Posterior cingulate gyrus (tissue), 11 donors: ENCODE results near the gene BCL11B.
A peak's percentile ranks its signal among the peaks of the same experiment; 100 is the strongest.

Experiments
- DNase-seq, 10 donors: peaks; one replicate each; pipeline versions ENCODE4 v3.0.0 to v3.0.0-alpha.2; 2020 to 2021; ENCODE audit warnings: mixed read lengths in 3 of 10
- intact Hi-C: fragments of 100-400 bp; cut with DNase I; formaldehyde crosslinking; loops from one replicate; pipeline ENCODE4 v1.15.1; 2023

Gene BCL11B

GRCh38 chr14:99175331-99176155 lies 96.5 kb downstream of the BCL11B start:
- no peak for DNase-seq
- intact Hi-C loops, result no loop called here

- intact Hi-C loops, result no loop called here
These were observed 97.2 kb downstream of the BCL11B start for GRCh38 chr14:99174770-99175319.

GRCh38 chr14:99174081-99174769 lies 97.8 kb downstream of the BCL11B start:
- intact Hi-C loops, result no loop called here
- no peak for DNase-seq

More at GRCh38 chr14:99174770-99175319, 97.2 kb downstream of the BCL11B start:
- DNase-seq, result no peak

GRCh38 chr14:99173506-99173905 lies 98.5 kb downstream of the BCL11B start:
- intact Hi-C loops, result no loop called here
- DNase-seq, result no peak

GRCh38 chr14:99173086-99173485 lies 98.9 kb downstream of the BCL11B start:
- DNase-seq, result no peak
- intact Hi-C loops, result no loop called here

GRCh38 chr14:99171396-99171795 lies 100.6 kb downstream of the BCL11B start:
- DNase-seq, result no peak
- intact Hi-C loops, result no loop called here

GRCh38 chr14:99169776-99170356 lies 102.1 kb downstream of the BCL11B start:
- intact Hi-C loops, result no loop called here

GRCh38 chr14:99168330-99168729 lies 103.7 kb downstream of the BCL11B start:
- intact Hi-C loops, result no loop called here
- DNase-seq, result no peak

More at GRCh38 chr14:99169776-99170356, 102.1 kb downstream of the BCL11B start:
- DNase-seq, result no peak

GRCh38 chr14:99166506-99166905 lies 105.5 kb downstream of the BCL11B start:
- no peak for DNase-seq
- intact Hi-C loops, result no loop called here

GRCh38 chr14:99164712-99165111 lies 107.3 kb downstream of the BCL11B start:
- intact Hi-C loops, result no loop called here
- no peak for DNase-seq

- no peak for DNase-seq
- intact Hi-C loops, result no loop called here
These were observed 108.6 kb downstream of the BCL11B start for GRCh38 chr14:99163446-99163845.

GRCh38 chr14:99159341-99160340 lies 112.4 kb downstream of the BCL11B start:
- DNase-seq, result peak in 1 of 10 donors; percentile 70
- intact Hi-C loops, result no loop called here

GRCh38 chr14:99158646-99159165 lies 113.3 kb downstream of the BCL11B start:
- DNase-seq, result no peak
- intact Hi-C loops, result no loop called here

- intact Hi-C loops, result no loop called here
- DNase-seq, result no peak
These were observed 113.8 kb downstream of the BCL11B start for GRCh38 chr14:99158150-99158549.

GRCh38 chr14:99157676-99158075 lies 114.3 kb downstream of the BCL11B start:
- intact Hi-C loops, result no loop called here
- DNase-seq, result no peak

GRCh38 chr14:99157246-99157645 lies 114.8 kb downstream of the BCL11B start:
- intact Hi-C loops, result no loop called here
- no peak for DNase-seq

GRCh38 chr14:99156814-99157213 lies 115.2 kb downstream of the BCL11B start:
- DNase-seq, result no peak
- intact Hi-C loops, result no loop called here

GRCh38 chr14:99156090-99156425 lies 115.9 kb downstream of the BCL11B start:
- DNase-seq, result no peak
- intact Hi-C loops, result no loop called here

- no peak for DNase-seq
- intact Hi-C loops, result no loop called here
These were observed 116.6 kb downstream of the BCL11B start for GRCh38 chr14:99155173-99156089.
